GM23248 (cell line): ENCODE results near the gene TOP1. TPM values are rescaled to one million over a fixed set of nuclear protein-coding genes. Genes with fewer than 3 reads are reported as not detected.

Experiments
- DNase-seq: peaks from one replicate; pipeline ENCODE4 v3.0.0-alpha.2; 2015
- H2AFZ ChIP-seq: fragments of 200-600 bp; sonication (generic); 2 replicates; pipeline ENCODE4 v1.6.1; 2016; ENCODE audit warnings: antibody characterized with exemption
- H3F3A ChIP-seq: fragments of 200-600 bp; sonication (generic); 2 replicates; pipeline ENCODE4 v1.6.1; 2016; ENCODE audit warnings: mild to moderate bottlenecking, antibody characterized with exemption, mixed run types; ENCODE audit not compliant: insufficient read depth
- H3K27ac ChIP-seq: fragments of 200-600 bp; sonication (generic); 2 replicates; pipeline ENCODE4 v1.5.1; 2016; ENCODE audit warnings: mild to moderate bottlenecking
- H3K27me3 ChIP-seq: fragments of 200-600 bp; sonication (generic); replicated peaks from 2 replicates; pipeline ENCODE4 v1.6.1; 2016; ENCODE audit warnings: mild to moderate bottlenecking; ENCODE audit not compliant: insufficient read depth
- H3K36me3 ChIP-seq: fragments of 200-600 bp; sonication (generic); 2 replicates; pipeline ENCODE4 v1.6.1; 2016; ENCODE audit warnings: low read depth, mild to moderate bottlenecking
- H3K4me1 ChIP-seq: fragments of 200-600 bp; sonication (generic); 2 replicates; pipeline ENCODE4 v1.6.1; 2016; ENCODE audit warnings: mild to moderate bottlenecking; ENCODE audit not compliant: insufficient read depth
- H3K4me2 ChIP-seq: fragments of 200-600 bp; sonication (generic); one replicate; pipeline ENCODE4 v1.6.1; 2016; ENCODE audit warnings: mild to moderate bottlenecking; ENCODE audit not compliant: unreplicated experiment
- H3K4me3 ChIP-seq: fragments of 200-600 bp; sonication (generic); 2 replicates; pipeline ENCODE4 v1.5.1; 2016; ENCODE audit warnings: mild to moderate bottlenecking
- H3K79me2 ChIP-seq: fragments of 200-600 bp; sonication (generic); 2 replicates; pipeline ENCODE4 v1.6.1; 2016; ENCODE audit warnings: mild to moderate bottlenecking; ENCODE audit not compliant: insufficient read depth
- H3K9ac ChIP-seq: fragments of 200-600 bp; sonication (generic); 2 replicates; pipeline ENCODE4 v1.6.1; 2016; ENCODE audit warnings: mild to moderate bottlenecking
- H3K9me2 ChIP-seq: fragments of 200-600 bp; sonication (generic); 2 replicates; pipeline ENCODE4 v1.6.1; 2016; ENCODE audit warnings: mixed run types, mild to moderate bottlenecking, moderate library complexity; ENCODE audit not compliant: insufficient read depth
- H3K9me3 ChIP-seq: fragments of 200-600 bp; sonication (generic); one replicate; pipeline ENCODE4 v1.6.1; 2017; ENCODE audit warnings: low read depth
- H4K20me1 ChIP-seq: fragments of 200-600 bp; sonication (generic); 2 replicates; pipeline ENCODE4 v1.6.0; 2016; ENCODE audit not compliant: insufficient read depth
- EZH2 ChIP-seq: fragments of 200-600 bp; sonication (generic); IDR thresholded peaks from 2 replicates; pipeline ENCODE4 v1.6.1; 2018; ENCODE audit warnings: antibody characterized with exemption, mild to moderate bottlenecking; ENCODE audit not compliant: insufficient read depth, poor library complexity, severe bottlenecking
- EZH2phosphoT487 ChIP-seq: fragments of 200-600 bp; sonication (generic); IDR thresholded peaks from 2 replicates; pipeline ENCODE4 v1.6.1; 2018; ENCODE audit warnings: antibody characterized with exemption, moderate library complexity, mild to moderate bottlenecking, low read depth; ENCODE audit not compliant: insufficient read depth
- WGBS, 2 experiments: methylation state at CpG; one replicate each; pipeline ENCODE4 v1.1.6; 2015 to 2017; ENCODE audit warnings: low lambda C conversion rate in 2 of 2, low coverage in 1 of 2; ENCODE audit errors: missing lambda C conversion rate in 2 of 2; 5-methylcytosine and 5-hydroxymethylcytosine counted together
- in situ Hi-C: fragments of 300-500 bp; cut with MboI; formaldehyde crosslinking; loops from 2 replicates; pipeline ENCODE4 v1.15.0; 2020
- polyA plus RNA-seq: library from polyadenylated mRNA; unstranded; fragments of >200 nt; fragmentation: Nextera tagmentation; extraction: Ambion mirVana; gene quantifications from 2 replicates; pipeline ENCODE4 v1.2.1, GENCODE V29; 2016
- total RNA-seq: library from RNA; depleted of rRNA; stranded (reverse); fragments of >200 nt; shearing (Covaris generic); gene quantifications from 2 replicates; pipeline ENCODE4 v1.2.3, GENCODE V29; 2014

TOP1 gene
- total and polyA plus RNA-seq, 2 experiments from 2014 or later, result 9.0 to 17.9 TPM

GRCh38 chr20:41160686-41161085, 132.1 kb downstream of the TOP1 start:
- no peak for TF ChIP-seq EZH2
- no peak for TF ChIP-seq EZH2phosphoT487
- no peaks in the 10 kb centered on the region for H3K27me3 ChIP-seq
- in situ Hi-C loops, result no loop called here
- H3K4me1 ChIP-seq, result no peaks in the 10 kb centered on the region
- no peak overlapping the region for H3K27ac ChIP-seq
- no peak overlapping the region for H3K4me3 ChIP-seq
- peaks cover 29% of the 10 kb centered on the region for H3K79me2 ChIP-seq
- H3K9me3 ChIP-seq, result no peaks in the 10 kb centered on the region
- H3F3A ChIP-seq, result no peaks in the 10 kb centered on the region
- no peaks in the 10 kb centered on the region; the same call in 1 of the 2 replicates for H3K36me3 ChIP-seq
- 95 to 100% methylated on average over 2 of the region's 2 CpGs for WGBS, 2 experiments
- H3K9me2 ChIP-seq, result no peaks in the 10 kb centered on the region
- no peak for DNase-seq
- no peak overlapping the region for H3K9ac ChIP-seq
- H2AFZ ChIP-seq, result no peak overlapping the region
- H4K20me1 ChIP-seq, result no peaks in the 10 kb centered on the region; the same call in 1 of the 2 replicates
- no peak overlapping the region for H3K4me2 ChIP-seq

- in situ Hi-C loops, result no loop called here
- TF ChIP-seq EZH2phosphoT487 (no peak), EZH2 (no peak)
- DNase-seq, result no peak
These were observed 133.3 kb downstream of the TOP1 start for GRCh38 chr20:41161886-41162285.

GRCh38 chr20:41162396-41162795, 133.8 kb downstream of the TOP1 start:
- Histone ChIP-seq H3K4me1 (no peaks in the 10 kb centered on the region), H3K9ac (no peak overlapping the region), H3K9me3 (no peaks in the 10 kb centered on the region), H2AFZ (no peak overlapping the region), H3K4me2 (no peak overlapping the region), H3F3A (no peaks in the 10 kb centered on the region), H3K79me2 (peaks cover 12% of the 10 kb centered on the region), H3K9me2 (no peaks in the 10 kb centered on the region), H3K4me3 (no peak overlapping the region), H3K36me3 (no peaks in the 10 kb centered on the region; the same call in 1 of the 2 replicates), H3K27ac (no peak overlapping the region), H3K27me3 (no peaks in the 10 kb centered on the region), H4K20me1 (no peaks in the 10 kb centered on the region; the same call in 1 of the 2 replicates)
- in situ Hi-C loops, result no loop called here
- no peak for TF ChIP-seq EZH2phosphoT487
- TF ChIP-seq EZH2, result no peak
- WGBS, 2 experiments, result 95 to 96% methylated on average over 5 to 11 of the region's 11 CpGs
- no peak for DNase-seq

More at GRCh38 chr20:41161886-41162285, 133.3 kb downstream of the TOP1 start:
- Histone ChIP-seq H3F3A (no peaks in the 10 kb centered on the region), H3K9me2 (no peaks in the 10 kb centered on the region), H3K9ac (no peak overlapping the region), H3K4me1 (no peaks in the 10 kb centered on the region), H3K4me2 (no peak overlapping the region), H3K4me3 (no peak overlapping the region), H3K27ac (no peak overlapping the region), H3K36me3 (no peaks in the 10 kb centered on the region; the same call in 1 of the 2 replicates), H3K79me2 (peaks cover 17% of the 10 kb centered on the region), H3K27me3 (no peaks in the 10 kb centered on the region), H3K9me3 (no peaks in the 10 kb centered on the region), H4K20me1 (no peaks in the 10 kb centered on the region; the same call in 1 of the 2 replicates), H2AFZ (no peak overlapping the region)
- 15 to 22% methylated on average over 1 of the region's 1 CpG for WGBS, 2 experiments

GRCh38 chr20:41163821-41164220, 135.2 kb downstream of the TOP1 start:
- no peak for DNase-seq
- Histone ChIP-seq H3K4me3 (no peak overlapping the region), H4K20me1 (no peaks in the 10 kb centered on the region), H3K4me2 (no peak overlapping the region), H2AFZ (no peak overlapping the region), H3K27ac (no peak overlapping the region), H3K9me3 (no peaks in the 10 kb centered on the region), H3K9me2 (no peaks in the 10 kb centered on the region), H3K27me3 (no peaks in the 10 kb centered on the region), H3K36me3 (no peaks in the 10 kb centered on the region; the same call in 1 of the 2 replicates), H3K79me2 (no peaks in the 10 kb centered on the region; the same call in 1 of the 2 replicates), H3F3A (no peaks in the 10 kb centered on the region), H3K9ac (no peak overlapping the region), H3K4me1 (no peaks in the 10 kb centered on the region)
- 96 to 97% methylated on average over 11 of the region's 11 CpGs for WGBS, 2 experiments
- in situ Hi-C loops, result no loop called here
- no peak for TF ChIP-seq EZH2
- TF ChIP-seq EZH2phosphoT487, result no peak
